Measurements from ENCODE around the gene NPC1.
"Not testable (repeated sequence)": the region's sequence is repeated elsewhere in the genome, so short reads cannot be mapped to it uniquely, and the experiment has no call there.

Gene NPC1

DNA sequence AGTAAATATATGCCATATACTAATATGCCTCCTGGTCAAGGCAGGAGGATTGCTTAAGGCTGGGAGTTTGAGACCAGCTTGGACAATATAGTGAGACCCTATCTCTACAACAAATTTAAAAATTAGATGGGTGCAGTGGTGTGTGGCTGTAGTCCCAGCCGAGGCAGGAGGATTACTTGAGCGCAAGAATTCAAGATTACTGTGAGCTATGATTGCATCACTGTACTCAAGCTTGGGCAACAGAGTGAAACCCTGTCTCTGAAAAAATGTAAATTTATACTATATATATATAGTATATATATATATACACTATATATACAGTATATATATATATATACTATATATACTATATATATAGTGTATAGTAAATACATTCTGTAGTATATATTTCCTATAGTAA is 30.0 kb upstream of the NPC1 start:
- peaks cover 10% of the 10 kb centered on the region for H3K27me3 ChIP-seq (ENCODE audit: insufficient read depth, low read depth, severe bottlenecking)
- no peaks in the 10 kb centered on the region for H3K36me3 ChIP-seq
- DNase-seq = no peak
- H3K27ac ChIP-seq = no peak overlapping the region
- TF ChIP-seq, protein P1, sequence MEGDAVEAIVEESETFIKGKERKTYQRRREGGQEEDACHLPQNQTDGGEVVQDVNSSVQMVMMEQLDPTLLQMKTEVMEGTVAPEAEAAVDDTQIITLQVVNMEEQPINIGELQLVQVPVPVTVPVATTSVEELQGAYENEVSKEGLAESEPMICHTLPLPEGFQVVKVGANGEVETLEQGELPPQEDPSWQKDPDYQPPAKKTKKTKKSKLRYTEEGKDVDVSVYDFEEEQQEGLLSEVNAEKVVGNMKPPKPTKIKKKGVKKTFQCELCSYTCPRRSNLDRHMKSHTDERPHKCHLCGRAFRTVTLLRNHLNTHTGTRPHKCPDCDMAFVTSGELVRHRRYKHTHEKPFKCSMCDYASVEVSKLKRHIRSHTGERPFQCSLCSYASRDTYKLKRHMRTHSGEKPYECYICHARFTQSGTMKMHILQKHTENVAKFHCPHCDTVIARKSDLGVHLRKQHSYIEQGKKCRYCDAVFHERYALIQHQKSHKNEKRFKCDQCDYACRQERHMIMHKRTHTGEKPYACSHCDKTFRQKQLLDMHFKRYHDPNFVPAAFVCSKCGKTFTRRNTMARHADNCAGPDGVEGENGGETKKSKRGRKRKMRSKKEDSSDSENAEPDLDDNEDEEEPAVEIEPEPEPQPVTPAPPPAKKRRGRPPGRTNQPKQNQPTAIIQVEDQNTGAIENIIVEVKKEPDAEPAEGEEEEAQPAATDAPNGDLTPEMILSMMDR (IDR thresholded peaks at IDR 0.05; ENCODE audit: low read depth, low read length) = no peak
- no peak overlapping the region for H3K4me3 ChIP-seq (ENCODE audit: low read depth, low read length)
- no peaks in the 10 kb centered on the region for H3K9me3 ChIP-seq (ENCODE audit: severe bottlenecking)

DNA sequence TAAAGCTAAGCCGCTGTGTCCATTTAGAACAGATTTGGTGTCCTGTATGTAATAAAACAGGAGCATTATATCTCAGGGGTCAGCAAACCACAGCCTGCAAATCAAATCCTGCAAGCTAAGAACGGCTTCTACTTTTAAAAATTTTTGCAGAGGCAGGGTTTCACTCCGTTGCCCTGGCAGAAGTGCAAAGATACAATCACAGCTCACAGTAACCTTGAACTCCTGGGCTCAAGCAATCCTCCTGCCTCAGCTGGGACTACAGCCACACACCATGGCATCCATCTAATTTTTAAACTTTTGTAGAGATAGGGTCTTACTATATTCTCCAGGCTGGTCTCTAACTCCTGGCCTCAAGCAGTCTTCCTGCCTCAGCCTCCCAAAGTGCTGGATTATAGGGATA is 28.6 kb upstream of the NPC1 start:
- Histone ChIP-seq H3K9me3 (ENCODE audit: severe bottlenecking) (no peaks in the 10 kb centered on the region), H3K36me3 (no peaks in the 10 kb centered on the region), H3K27ac (no peak overlapping the region), H3K27me3 (ENCODE audit: insufficient read depth, low read depth, severe bottlenecking) (peaks cover 8% of the 10 kb centered on the region), H3K4me3 (ENCODE audit: low read depth, low read length) (no peak overlapping the region)
- DNase-seq = no peak
- TF ChIP-seq, protein P1 (IDR thresholded peaks at IDR 0.05; ENCODE audit: low read depth, low read length) = no peak

DNA sequence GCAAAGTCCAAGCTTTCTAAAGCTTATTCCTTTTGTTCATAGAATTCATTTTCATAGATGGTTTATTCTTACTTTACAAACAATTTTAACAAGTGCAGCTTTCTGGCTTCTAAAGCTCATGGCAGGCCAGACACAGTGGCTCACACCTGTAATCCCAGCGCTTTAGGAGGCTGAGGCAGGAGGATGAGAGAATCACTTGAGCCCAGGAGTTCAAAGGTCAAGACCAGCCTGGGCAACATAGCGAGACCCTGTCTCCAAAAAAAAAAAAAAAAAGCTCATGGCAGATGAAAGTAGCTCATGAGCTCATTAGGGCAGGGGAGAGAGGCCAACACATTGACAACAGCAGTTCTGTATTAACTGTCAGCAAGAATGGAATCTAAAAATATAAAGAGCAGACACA is 28.1 kb upstream of the NPC1 start:
- Histone ChIP-seq H3K9me3 (ENCODE audit: severe bottlenecking) (no peaks in the 10 kb centered on the region), H3K27ac (no peak overlapping the region), H3K4me3 (ENCODE audit: low read depth, low read length) (no peak overlapping the region), H3K27me3 (ENCODE audit: insufficient read depth, low read depth, severe bottlenecking) (peaks cover 3% of the 10 kb centered on the region), H3K36me3 (no peaks in the 10 kb centered on the region)
- TF ChIP-seq, protein P1 (IDR thresholded peaks at IDR 0.05; ENCODE audit: low read depth, low read length) = no peak
- DNase-seq = no peak

DNA sequence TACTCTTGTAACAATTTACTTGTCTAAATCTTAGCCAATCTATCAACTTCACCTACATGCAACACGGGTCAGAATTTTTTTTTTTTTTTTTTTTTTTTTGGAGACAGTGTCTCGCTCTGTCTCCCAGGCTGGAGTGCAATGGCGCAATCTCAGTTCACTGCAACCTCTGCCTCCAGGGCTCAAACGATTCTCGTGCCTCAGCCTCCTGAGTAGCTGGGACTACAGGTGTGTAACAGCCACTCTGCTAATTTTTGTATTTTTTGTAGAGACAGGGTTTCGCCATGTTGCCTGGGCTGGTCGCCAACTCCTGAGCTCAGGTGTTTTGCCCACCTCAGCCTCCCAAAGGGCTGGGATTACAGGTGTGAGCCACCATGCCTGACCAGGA is 26.8 kb upstream of the NPC1 start:
- not testable (repeated sequence) for DNase-seq; H3K27ac ChIP-seq; H3K27me3 ChIP-seq (ENCODE audit: insufficient read depth, low read depth, severe bottlenecking); H3K9me3 ChIP-seq (ENCODE audit: severe bottlenecking); H3K4me3 ChIP-seq (ENCODE audit: low read depth, low read length); H3K36me3 ChIP-seq

DNA sequence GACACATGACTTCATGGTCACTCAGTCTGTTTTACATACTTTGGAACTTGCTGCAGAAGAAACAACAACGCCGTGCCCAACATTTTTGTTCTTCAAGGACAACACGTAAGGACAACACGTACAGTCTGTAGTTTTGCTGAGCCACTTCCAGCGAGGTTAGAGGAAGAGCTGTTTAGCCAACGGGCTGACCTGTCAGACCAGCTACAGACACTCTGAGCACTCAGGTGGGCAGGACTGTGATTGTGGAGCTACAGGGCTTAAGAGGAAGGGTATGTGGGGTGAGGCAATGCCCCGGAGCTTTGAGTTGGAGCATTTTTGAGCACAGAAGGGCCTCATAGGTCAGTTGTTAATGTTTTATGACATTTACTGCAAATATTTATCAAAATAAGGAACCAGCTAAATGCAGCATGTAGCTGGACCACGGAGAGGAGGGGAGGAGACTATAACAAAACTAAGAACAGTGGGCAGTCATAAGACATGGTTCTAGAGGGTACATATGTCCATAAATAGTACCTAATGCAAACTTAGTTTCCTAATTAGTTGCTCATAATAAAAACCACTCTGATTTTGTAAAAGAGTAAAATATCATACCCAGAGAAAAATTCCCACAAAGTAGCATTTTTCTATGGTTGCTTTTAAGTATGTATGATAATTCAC is 26.3 kb upstream of the NPC1 start:
- no peak overlapping the region for H3K4me3 ChIP-seq (ENCODE audit: low read depth, low read length)
- no peaks in the 10 kb centered on the region for H3K36me3 ChIP-seq
- no peak for DNase-seq
- TF ChIP-seq, protein P1 (IDR thresholded peaks at IDR 0.05; ENCODE audit: low read depth, low read length) = no peak
- H3K27me3 ChIP-seq (ENCODE audit: insufficient read depth, low read depth, severe bottlenecking) = no peaks in the 10 kb centered on the region
- no peaks in the 10 kb centered on the region for H3K9me3 ChIP-seq (ENCODE audit: severe bottlenecking)
- H3K27ac ChIP-seq = no peak overlapping the region

DNA sequence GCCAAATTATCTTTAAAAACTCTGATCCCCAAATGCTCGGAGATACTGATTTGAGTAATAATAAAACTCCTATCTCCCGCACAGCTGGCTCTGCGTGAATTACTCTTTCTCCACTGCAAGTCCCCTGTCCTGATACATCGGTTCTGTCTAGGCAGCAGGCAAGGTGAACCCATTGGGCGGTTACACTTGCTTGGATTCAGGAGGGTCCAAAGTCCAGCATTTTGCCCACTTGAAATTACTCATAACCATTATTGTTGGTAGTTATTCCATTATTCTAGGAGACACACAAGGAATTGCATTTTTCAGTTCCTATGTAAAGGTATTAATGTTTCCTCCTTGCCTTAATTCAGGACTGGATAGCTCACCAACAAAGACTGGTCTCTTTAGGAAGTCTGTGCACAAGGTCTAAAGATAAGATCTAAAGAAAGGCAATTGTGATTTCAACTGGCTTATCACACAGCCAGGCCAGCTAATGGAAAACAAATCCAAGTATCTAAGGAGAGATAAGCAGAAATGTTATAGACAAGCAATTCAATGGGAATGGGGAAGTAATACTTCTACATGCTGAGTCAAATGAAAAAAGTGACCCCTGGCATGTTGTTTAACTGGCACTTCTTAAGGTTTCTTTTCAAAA is 23.2 kb upstream of the NPC1 start:
- TF ChIP-seq, protein P1 (IDR thresholded peaks at IDR 0.05; ENCODE audit: low read depth, low read length) = no peak
- no peaks in the 10 kb centered on the region for H3K27me3 ChIP-seq (ENCODE audit: insufficient read depth, low read depth, severe bottlenecking)
- no peak for DNase-seq
- no peak overlapping the region for H3K27ac ChIP-seq
- H3K4me3 ChIP-seq (ENCODE audit: low read depth, low read length) = no peak overlapping the region
- no peaks in the 10 kb centered on the region for H3K9me3 ChIP-seq (ENCODE audit: severe bottlenecking)
- no peaks in the 10 kb centered on the region for H3K36me3 ChIP-seq
